ENCODE measurements around the gene SLC15A1.
"Not testable (repeated sequence)": the region's sequence is repeated elsewhere in the genome, so short reads cannot be mapped to it uniquely, and the experiment has no call there.

The SLC15A1 gene

DNA sequence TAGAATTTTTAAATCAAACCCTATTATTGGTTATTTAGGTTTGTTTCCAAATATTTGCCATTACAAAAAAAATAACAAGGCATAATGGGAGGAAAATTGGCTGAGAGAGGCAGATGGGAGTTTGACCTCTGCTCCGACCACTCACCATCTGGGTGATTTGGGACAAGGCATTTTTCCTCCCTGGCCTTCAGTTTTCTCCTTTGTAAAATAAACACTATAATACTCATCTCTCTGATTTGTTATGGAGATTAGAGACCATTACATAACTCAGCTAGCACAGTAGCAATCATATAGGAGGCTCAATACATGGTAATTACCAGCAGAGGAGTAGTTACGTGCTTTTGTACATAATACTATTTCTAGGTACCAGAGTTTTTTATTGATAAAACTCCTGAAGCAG is 105.4 kb downstream of the SLC15A1 start:
- Histone ChIP-seq H4K12ac (ENCODE audit: low read depth, low read length) (no peak overlapping the region), H3K4ac (ENCODE audit: low read depth, low read length) (no peak overlapping the region), H4K8ac (ENCODE audit: low read depth, low read length) (no peak overlapping the region), H3K79me2 (ENCODE audit: control insufficient read depth, insufficient read depth, low read length, poor library complexity) (no peaks in the 10 kb centered on the region), H3K23ac (ENCODE audit: low read length) (no peak overlapping the region), H3K4me1 (ENCODE audit: control insufficient read depth in 1 of 2, insufficient read depth in 2 of 2, low read length in 2 of 2) (peaks cover 0 to 3% of the 10 kb centered on the region in 2 experiments), H2BK12ac (ENCODE audit: low read length) (no peak overlapping the region), H3K36me3 (ENCODE audit: control insufficient read depth in 1 of 2, insufficient read depth in 2 of 2, low read length in 2 of 2) (no peaks in the 10 kb centered on the region), H4K91ac (ENCODE audit: low read depth, low read length) (no peak overlapping the region), H3K27ac (ENCODE audit: low read depth, low read length) (no peak overlapping the region), H2AK5ac (ENCODE audit: low read length) (no peak overlapping the region), H3K9me3 (ENCODE audit: insufficient read depth, low read depth, low read length) (no peaks in the 10 kb centered on the region), H3K79me1 (ENCODE audit: low read length) (no peaks in the 10 kb centered on the region), H3K9ac (ENCODE audit: low read length) (no peak overlapping the region), H2BK5ac (ENCODE audit: low read depth, low read length, poor library complexity) (no peak overlapping the region), H3K27me3 (ENCODE audit: insufficient read depth, low read length) (no peaks in the 10 kb centered on the region), H2AFZ (ENCODE audit: insufficient read depth, low read length, poor library complexity) (no peak overlapping the region), H3K14ac (ENCODE audit: low read length) (no peak overlapping the region), H3K18ac (ENCODE audit: low read length) (no peak overlapping the region), H3K4me3 (ENCODE audit: low read depth, low read length) (no peak overlapping the region), H2BK120ac (ENCODE audit: insufficient read depth, low read length, poor library complexity) (no peak overlapping the region), H3K4me2 (ENCODE audit: low read length) (no peak overlapping the region)
- peak in 1 of 2 donors; percentile 54 for DNase-seq
- no CpG with 5 or more reads among the region's 2 CpGs for WGBS (ENCODE audit: extremely low coverage, insufficient coverage, insufficient read length)

GRCh38 chr13:98643479-98643878 is 109.0 kb downstream of the SLC15A1 start:
- H3K9ac ChIP-seq (ENCODE audit: low read length): no peak overlapping the region
- H3K9me3 ChIP-seq (ENCODE audit: insufficient read depth, low read depth, low read length): no peaks in the 10 kb centered on the region
- H3K4me1 ChIP-seq (ENCODE audit: control insufficient read depth in 1 of 2, insufficient read depth in 2 of 2, low read length in 2 of 2): no peaks in the 10 kb centered on the region
- H3K27ac ChIP-seq (ENCODE audit: low read depth, low read length): no peak overlapping the region
- H3K23ac ChIP-seq (ENCODE audit: low read length): no peak overlapping the region
- no peak overlapping the region for H3K18ac ChIP-seq (ENCODE audit: low read length)
- H3K27me3 ChIP-seq (ENCODE audit: insufficient read depth, low read length): no peaks in the 10 kb centered on the region
- H4K8ac ChIP-seq (ENCODE audit: low read depth, low read length): no peak overlapping the region
- H3K4me3 ChIP-seq (ENCODE audit: low read depth, low read length): no peak overlapping the region
- no peaks in the 10 kb centered on the region for H3K36me3 ChIP-seq (ENCODE audit: control insufficient read depth in 1 of 2, insufficient read depth in 2 of 2, low read length in 2 of 2)
- no peak overlapping the region for H2AFZ ChIP-seq (ENCODE audit: insufficient read depth, low read length, poor library complexity)
- H2BK5ac ChIP-seq (ENCODE audit: low read depth, low read length, poor library complexity): no peak overlapping the region
- no peak overlapping the region for H4K91ac ChIP-seq (ENCODE audit: low read depth, low read length)
- no peak overlapping the region for H2BK120ac ChIP-seq (ENCODE audit: insufficient read depth, low read length, poor library complexity)
- no peak overlapping the region for H3K4ac ChIP-seq (ENCODE audit: low read depth, low read length)
- H3K79me1 ChIP-seq (ENCODE audit: low read length): no peaks in the 10 kb centered on the region
- H2BK12ac ChIP-seq (ENCODE audit: low read length): no peak overlapping the region
- DNase-seq: no peak
- H4K12ac ChIP-seq (ENCODE audit: low read depth, low read length): no peak overlapping the region
- no peaks in the 10 kb centered on the region for H3K79me2 ChIP-seq (ENCODE audit: control insufficient read depth, insufficient read depth, low read length, poor library complexity)
- no peak overlapping the region for H3K14ac ChIP-seq (ENCODE audit: low read length)
- H2AK5ac ChIP-seq (ENCODE audit: low read length): no peak overlapping the region
- no peak overlapping the region for H3K4me2 ChIP-seq (ENCODE audit: low read length)
- no CpG with 5 or more reads among the region's 1 CpG for WGBS (ENCODE audit: extremely low coverage, insufficient coverage, insufficient read length)

DNA sequence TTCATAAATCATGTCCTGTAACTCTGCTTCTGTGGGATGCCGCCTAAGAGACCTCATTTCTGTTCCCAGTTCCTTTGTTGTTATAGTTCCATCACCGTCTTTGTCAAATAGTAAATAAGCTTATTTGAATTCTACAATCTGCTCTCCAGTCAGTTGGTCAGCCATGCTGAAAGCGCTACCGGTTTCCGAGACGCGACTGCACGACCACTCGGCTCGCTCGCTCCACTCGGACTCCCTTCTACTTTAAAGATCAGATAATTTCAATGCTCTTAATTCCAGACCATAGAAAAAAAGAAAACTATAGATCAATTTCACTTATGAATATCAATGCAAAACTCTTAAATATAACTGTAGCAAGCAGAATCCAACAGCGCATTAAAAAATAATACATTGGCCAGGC is 111.4 kb downstream of the SLC15A1 start:
- no peaks in the 10 kb centered on the region for H3K79me1 ChIP-seq (ENCODE audit: low read length)
- no peak overlapping the region for H2BK12ac ChIP-seq (ENCODE audit: low read length)
- H3K18ac ChIP-seq (ENCODE audit: low read length): no peak overlapping the region
- no peaks in the 10 kb centered on the region for H3K36me3 ChIP-seq (ENCODE audit: control insufficient read depth in 1 of 2, insufficient read depth in 2 of 2, low read length in 2 of 2)
- H3K14ac ChIP-seq (ENCODE audit: low read length): no peak overlapping the region
- no peaks in the 10 kb centered on the region for H3K4me1 ChIP-seq (ENCODE audit: control insufficient read depth in 1 of 2, insufficient read depth in 2 of 2, low read length in 2 of 2)
- H2BK120ac ChIP-seq (ENCODE audit: insufficient read depth, low read length, poor library complexity): no peak overlapping the region
- no peak for DNase-seq
- H3K9me3 ChIP-seq (ENCODE audit: insufficient read depth, low read depth, low read length): no peaks in the 10 kb centered on the region
- no peak overlapping the region for H4K91ac ChIP-seq (ENCODE audit: low read depth, low read length)
- no peak overlapping the region for H3K23ac ChIP-seq (ENCODE audit: low read length)
- WGBS (ENCODE audit: extremely low coverage, insufficient coverage, insufficient read length): no CpG with 5 or more reads among the region's 13 CpGs
- no peak overlapping the region for H3K9ac ChIP-seq (ENCODE audit: low read length)
- H3K4ac ChIP-seq (ENCODE audit: low read depth, low read length): no peak overlapping the region
- H3K4me2 ChIP-seq (ENCODE audit: low read length): no peak overlapping the region
- no peak overlapping the region for H2BK5ac ChIP-seq (ENCODE audit: low read depth, low read length, poor library complexity)
- H3K27ac ChIP-seq (ENCODE audit: low read depth, low read length): no peak overlapping the region
- H4K8ac ChIP-seq (ENCODE audit: low read depth, low read length): no peak overlapping the region
- H3K79me2 ChIP-seq (ENCODE audit: control insufficient read depth, insufficient read depth, low read length, poor library complexity): no peaks in the 10 kb centered on the region
- no peak overlapping the region for H4K12ac ChIP-seq (ENCODE audit: low read depth, low read length)
- H2AFZ ChIP-seq (ENCODE audit: insufficient read depth, low read length, poor library complexity): no peak overlapping the region
- H2AK5ac ChIP-seq (ENCODE audit: low read length): no peak overlapping the region
- no peaks in the 10 kb centered on the region for H3K27me3 ChIP-seq (ENCODE audit: insufficient read depth, low read length)
- no peak overlapping the region for H3K4me3 ChIP-seq (ENCODE audit: low read depth, low read length)

- H3K4me2 ChIP-seq (ENCODE audit: low read length); H4K12ac ChIP-seq (ENCODE audit: low read depth, low read length); DNase-seq; H3K9ac ChIP-seq (ENCODE audit: low read length); H3K4ac ChIP-seq (ENCODE audit: low read depth, low read length); H3K27ac ChIP-seq (ENCODE audit: low read depth, low read length); H2BK12ac ChIP-seq (ENCODE audit: low read length); H3K18ac ChIP-seq (ENCODE audit: low read length); H2BK5ac ChIP-seq (ENCODE audit: low read depth, low read length, poor library complexity); H4K8ac ChIP-seq (ENCODE audit: low read depth, low read length); H3K4me3 ChIP-seq (ENCODE audit: low read depth, low read length); H3K4me1 ChIP-seq (ENCODE audit: control insufficient read depth in 1 of 2, insufficient read depth in 2 of 2, low read length in 2 of 2); H3K23ac ChIP-seq (ENCODE audit: low read length); H3K79me1 ChIP-seq (ENCODE audit: low read length); H4K91ac ChIP-seq (ENCODE audit: low read depth, low read length); H2AFZ ChIP-seq (ENCODE audit: insufficient read depth, low read length, poor library complexity); H3K79me2 ChIP-seq (ENCODE audit: control insufficient read depth, insufficient read depth, low read length, poor library complexity); H3K36me3 ChIP-seq (ENCODE audit: control insufficient read depth in 1 of 2, insufficient read depth in 2 of 2, low read length in 2 of 2); H3K27me3 ChIP-seq (ENCODE audit: insufficient read depth, low read length); H2BK120ac ChIP-seq (ENCODE audit: insufficient read depth, low read length, poor library complexity); H3K14ac ChIP-seq (ENCODE audit: low read length); H3K9me3 ChIP-seq (ENCODE audit: insufficient read depth, low read depth, low read length); H2AK5ac ChIP-seq (ENCODE audit: low read length): not testable (repeated sequence)
- no CpG with 5 or more reads among the region's 4 CpGs for WGBS (ENCODE audit: extremely low coverage, insufficient coverage, insufficient read length)
These were observed 112.7 kb downstream of the SLC15A1 start for GRCh38 chr13:98639785-98640184.

Data from trophoblast cell (in vitro differentiated cells and primary cell).